ENCODE data around the gene MPP1.

MPP1 gene

GRCh38 chrX:154793084-154793795, 12.0 kb downstream of the MPP1 start:
- peaks cover 10% of the 10 kb centered on the region; the same call in 1 of the 2 replicates for H3K4me1 ChIP-seq (ENCODE audit: control insufficient read depth, insufficient read depth, low read length)
- H3K27ac ChIP-seq (ENCODE audit: extremely low read depth, low read depth, low read length): no peak overlapping the region
- ChIA-PET CTCF (interaction anchor here (0.7 to 1.0 kb wide), 2 partner anchors 40 to 44 kb away, joined by 4 read pairs; no protein-coding TSS in a partner anchor), POLR2A (no interaction called here)
- H3K4me3 ChIP-seq (ENCODE audit: low read depth, low read length): no peak overlapping the region
- H3K36me3 ChIP-seq (ENCODE audit: control insufficient read depth in 2 of 2, insufficient read depth in 1 of 2, low read length in 2 of 2): peaks cover 0 to 9% of the 10 kb centered on the region in 2 experiments; a peak in 1 of 3 replicates
- no peak for TF ChIP-seq ZNF18 (tag by site-specific recombination; IDR thresholded peaks at IDR 0.05)
- no peak for TF ChIP-seq ZFP3 (tag by site-specific recombination; IDR thresholded peaks at IDR 0.05; ENCODE audit: low read depth)
- TF ChIP-seq ZNF354C (tag by site-specific recombination; IDR thresholded peaks at IDR 0.05; ENCODE audit: borderline replicate concordance, low read depth): no peak
- TF ChIP-seq OSR2 (tag by site-specific recombination; IDR thresholded peaks at IDR 0.05): no peak
- TF ChIP-seq PRDM6 (tag by site-specific recombination; IDR thresholded peaks at IDR 0.05): peak; percentile 77
- no peaks in the 10 kb centered on the region for H3K9me3 ChIP-seq (ENCODE audit: control insufficient read depth, insufficient read depth, low read depth, low read length)

GRCh38 chrX:154791939-154792338, 13.3 kb downstream of the MPP1 start:
- H3K27ac ChIP-seq (ENCODE audit: extremely low read depth, low read depth, low read length): no peak overlapping the region
- no peak for TF ChIP-seq ZNF292 (tag by site-specific recombination; IDR thresholded peaks at IDR 0.05; ENCODE audit: borderline replicate concordance, low read depth)
- no peak for TF ChIP-seq ZNF654 (tag by site-specific recombination; IDR thresholded peaks at IDR 0.05; ENCODE audit: low read depth)
- TF ChIP-seq ZNF248 (tag by site-specific recombination; IDR thresholded peaks at IDR 0.05): no peak
- no peak for TF ChIP-seq ZNF16 (tag by site-specific recombination; IDR thresholded peaks at IDR 0.05; ENCODE audit: low read depth)
- TF ChIP-seq ZNF24 (tag by site-specific recombination; IDR thresholded peaks at IDR 0.05): no peak
- TF ChIP-seq ZNF112 (tag by site-specific recombination; IDR thresholded peaks at IDR 0.05): no peak
- TF ChIP-seq ZNF837 (tag by site-specific recombination; IDR thresholded peaks at IDR 0.05): no peak
- TF ChIP-seq ZNF266 (tag by site-specific recombination; IDR thresholded peaks at IDR 0.05; ENCODE audit: low read depth): no peak
- TF ChIP-seq ZNF501 (tag by site-specific recombination; IDR thresholded peaks at IDR 0.05): no peak
- no peak for TF ChIP-seq HOXD13 (CRISPR knock-in tag; IDR thresholded peaks at IDR 0.05; ENCODE audit: borderline replicate concordance)
- no peaks in the 10 kb centered on the region for H3K9me3 ChIP-seq (ENCODE audit: control insufficient read depth, insufficient read depth, low read depth, low read length)
- H3K4me1 ChIP-seq (ENCODE audit: control insufficient read depth, insufficient read depth, low read length): peaks cover 10% of the 10 kb centered on the region; the same call in 1 of the 2 replicates
- peaks cover 0 to 9% of the 10 kb centered on the region in 2 experiments; a peak in 1 of 3 replicates for H3K36me3 ChIP-seq (ENCODE audit: control insufficient read depth in 2 of 2, insufficient read depth in 1 of 2, low read length in 2 of 2)
- ChIA-PET POLR2A (interaction anchor here (1.0 kb wide), 1 partner anchor 13 kb away, joined by 3 read pairs; no protein-coding TSS in a partner anchor), CTCF (interaction anchor here (0.6 kb wide), 1 partner anchor 1395 kb away, joined by 3 read pairs; no protein-coding TSS in a partner anchor)
- no peak overlapping the region for H3K4me3 ChIP-seq (ENCODE audit: low read depth, low read length)

- no peak for TF ChIP-seq ZNF654 (tag by site-specific recombination; IDR thresholded peaks at IDR 0.05; ENCODE audit: low read depth)
- TF ChIP-seq ZNF501 (tag by site-specific recombination; IDR thresholded peaks at IDR 0.05): no peak
- no peak for TF ChIP-seq ZNF266 (tag by site-specific recombination; IDR thresholded peaks at IDR 0.05; ENCODE audit: low read depth)
- no peak for TF ChIP-seq ZNF529 (tag by site-specific recombination; IDR thresholded peaks at IDR 0.05; ENCODE audit: insufficient replicate concordance)
- no peak for TF ChIP-seq ZNF350 (tag by site-specific recombination; IDR thresholded peaks at IDR 0.05)
- TF ChIP-seq ZNF18 (tag by site-specific recombination; IDR thresholded peaks at IDR 0.05): no peak
- TF ChIP-seq KLF17 (tag by site-specific recombination; IDR thresholded peaks at IDR 0.05): no peak
- Histone ChIP-seq H3K36me3 (ENCODE audit: control insufficient read depth in 2 of 2, insufficient read depth in 1 of 2, low read length in 2 of 2) (peaks cover 0 to 9% of the 10 kb centered on the region in 2 experiments; a peak in 1 of 3 replicates), H3K4me1 (ENCODE audit: control insufficient read depth, insufficient read depth, low read length) (peaks cover 10% of the 10 kb centered on the region; the same call in 1 of the 2 replicates), H3K9me3 (ENCODE audit: control insufficient read depth, insufficient read depth, low read depth, low read length) (no peaks in the 10 kb centered on the region), H3K4me3 (ENCODE audit: low read depth, low read length) (no peak overlapping the region), H3K27ac (ENCODE audit: extremely low read depth, low read depth, low read length) (no peak overlapping the region)
- ChIA-PET CTCF (interaction anchor here (0.7 kb wide), 1 partner anchor 15 kb away, joined by 3 read pairs; no protein-coding TSS in a partner anchor), POLR2A (interaction anchor here (1.0 kb wide), 1 partner anchor 12 kb away, joined by 3 read pairs; no protein-coding TSS in a partner anchor)
Measured at GRCh38 chrX:154791467-154791866, 13.8 kb downstream of the MPP1 start.
